Peyer's patch (tissue), 4 donors: Measurements from ENCODE around the gene SPDYE1. TPM values are rescaled to one million over a fixed set of nuclear protein-coding genes. Genes with fewer than 3 reads are reported as not detected.
"Not testable (repeated sequence)": the region's sequence is repeated elsewhere in the genome, so short reads cannot be mapped to it uniquely, and the experiment has no call there.

Experiments used
- DNase-seq, 3 donors: peaks; one replicate each; pipeline ENCODE4 v3.0.0-alpha.2; 2017 to 2019
- H3K27ac ChIP-seq, 4 donors: fragments of 200-600 bp; sonication (generic); one replicate each; pipeline ENCODE4 v1.5.1; 2016 to 2019
- H3K27me3 ChIP-seq, 2 donors: fragments of 200-600 bp; sonication (generic); one replicate each; pipeline ENCODE4 v1.5.1; 2019
- H3K36me3 ChIP-seq, 3 donors: fragments of 200-600 bp; sonication (generic); one replicate each; pipeline ENCODE4 v1.5.1; 2016 to 2019
- H3K4me1 ChIP-seq, 4 donors: fragments of 200-600 bp; sonication (generic); one replicate each; pipeline ENCODE4 v1.5.1; 2016 to 2019
- H3K4me3 ChIP-seq, 4 donors: fragments of 200-600 bp; sonication (generic); 1 replicate in 3 of 4; 2 replicates in 1 of 4; pipeline ENCODE4 v1.5.1; 2016 to 2019; ENCODE audit warnings: mild to moderate bottlenecking in 1 of 4
- H3K9me3 ChIP-seq, 4 donors: fragments of 200-600 bp; sonication (generic); one replicate each; pipeline ENCODE4 v1.5.1; 2016 to 2019; ENCODE audit warnings: mild to moderate bottlenecking in 1 of 4
- POLR2A ChIP-seq, 2 donors: fragments of 450-650 bp; IDR thresholded peaks; one replicate each; pipeline ENCODE4 v1.5.1; 2017; ENCODE audit warnings: antibody characterized with exemption in 2 of 2, mild to moderate bottlenecking in 2 of 2, moderate library complexity in 2 of 2
- total RNA-seq, 4 donors: library from RNA; depleted of rRNA; stranded (reverse); fragments of >200 nt; gene quantifications; one replicate each; pipeline ENCODE4 v1.1.0, GENCODE V29; 2016
- TF ChIP-seq, protein P1 (sequence below), 6 experiments: fragments of 450-650 bp in 4 of 6; fragments of 200-600 bp in 2 of 6; sonication (generic) in 1 of 6; IDR thresholded peaks; one replicate each; pipeline ENCODE4 v1.5.1; 2017 to 2019; ENCODE audit warnings: antibody characterized with exemption in 6 of 6, mild to moderate bottlenecking in 3 of 6, moderate library complexity in 1 of 6

SPDYE1 gene
- total RNA-seq, 4 donors from 2014 or later: not detected

DNA sequence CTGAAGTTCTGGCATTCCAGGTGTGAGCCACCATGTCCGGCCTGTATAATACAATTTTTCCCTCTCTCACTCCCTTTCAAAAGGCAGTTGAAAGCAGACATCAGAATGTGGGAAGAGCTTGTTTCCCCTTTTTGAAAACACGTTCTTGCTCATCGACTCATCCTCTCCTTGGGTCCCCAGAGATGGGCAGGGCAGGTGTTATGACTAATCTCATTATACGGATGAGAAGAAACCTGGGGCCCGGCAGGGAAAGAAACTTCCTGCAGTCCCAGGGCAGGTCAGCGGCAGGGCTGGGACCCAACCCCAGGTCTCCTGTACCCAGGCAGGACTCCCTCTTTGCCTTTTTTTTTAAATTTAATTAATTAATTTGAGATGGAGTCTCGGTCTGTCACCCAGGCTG is 4.8 kb upstream of the SPDYE1 start:
- H3K4me3 ChIP-seq, H3K36me3 ChIP-seq: not testable (repeated sequence)

DNA sequence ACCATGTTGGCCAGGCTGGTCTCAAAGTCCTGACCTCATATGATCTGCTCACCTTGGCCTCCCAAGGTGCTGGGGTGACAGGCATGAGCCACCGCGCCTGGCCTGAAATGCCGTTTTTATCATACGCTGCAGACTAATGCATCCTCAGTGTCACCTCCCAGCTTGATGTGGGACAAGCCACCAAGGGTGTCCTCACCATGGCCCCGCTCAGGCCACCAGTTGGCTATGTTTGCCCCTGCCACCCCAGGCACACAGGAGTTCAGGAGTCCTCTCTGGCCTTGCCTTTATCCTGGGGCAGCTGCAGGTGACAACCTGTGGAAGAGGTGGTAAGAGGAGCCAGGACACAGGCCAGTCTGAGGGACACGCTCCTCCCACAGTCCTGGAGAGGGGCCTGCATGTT is 3.0 kb upstream of the SPDYE1 start:
- not testable (repeated sequence) for H3K27me3 ChIP-seq, DNase-seq, H3K27ac ChIP-seq, H3K4me1 ChIP-seq, H3K9me3 ChIP-seq, H3K36me3 ChIP-seq, H3K4me3 ChIP-seq

More for the DNA sequence above, 4.8 kb upstream of the SPDYE1 start:
- H3K9me3 ChIP-seq, H3K27ac ChIP-seq, H3K4me1 ChIP-seq, H3K27me3 ChIP-seq: not testable (repeated sequence)
- DNase-seq: peak in 1 of 3 donors; percentile 21

DNA sequence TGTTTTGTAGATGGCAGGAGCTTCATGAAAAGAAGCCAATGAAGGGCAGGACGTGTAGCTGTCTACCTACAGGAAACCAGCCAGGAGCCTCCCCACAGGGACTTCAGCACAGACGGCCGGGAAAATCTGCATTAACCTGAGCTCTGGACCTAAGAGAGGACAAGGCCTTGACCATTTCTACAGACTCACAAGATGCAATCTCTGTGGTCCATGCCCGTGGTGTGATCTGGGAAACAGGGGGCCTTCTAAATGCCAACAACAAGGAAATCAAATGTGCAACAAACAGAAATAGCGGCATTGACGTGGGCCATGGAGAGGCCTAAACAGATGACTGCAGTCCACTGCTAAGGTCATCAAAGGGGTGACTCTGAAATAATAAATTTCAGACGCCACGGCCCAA is 14.4 kb downstream of the SPDYE1 start:
- H3K4me3 ChIP-seq, DNase-seq, H3K27me3 ChIP-seq, H3K9me3 ChIP-seq, H3K27ac ChIP-seq, H3K4me1 ChIP-seq: not testable (repeated sequence)
- peaks cover 0 to 14% (median 0%) of the 10 kb centered on the region in 3 donors for H3K36me3 ChIP-seq

DNA sequence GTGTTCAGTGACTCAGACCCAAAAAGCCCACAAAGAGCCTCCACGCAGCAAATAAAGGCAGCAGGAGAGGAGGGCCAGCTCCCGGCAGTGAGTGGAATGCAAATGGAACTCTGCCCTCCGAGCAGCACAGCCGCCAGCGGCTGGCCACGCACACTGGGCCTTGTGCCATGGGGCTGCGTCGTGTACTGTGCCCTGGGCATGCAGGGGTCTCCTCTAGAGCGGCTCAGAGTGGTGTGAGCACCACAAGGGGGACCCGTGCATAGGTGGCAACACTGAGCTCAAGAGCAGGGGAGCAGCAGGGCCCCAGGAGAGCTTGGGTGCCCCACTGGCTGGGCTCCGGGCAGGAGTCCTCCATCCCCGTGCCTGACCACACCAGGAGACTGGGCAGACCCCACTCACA is 17.4 kb downstream of the SPDYE1 start:
- DNase-seq, H3K9me3 ChIP-seq, H3K4me1 ChIP-seq, H3K27ac ChIP-seq, H3K27me3 ChIP-seq, H3K4me3 ChIP-seq: not testable (repeated sequence)
- H3K36me3 ChIP-seq: peaks cover 0 to 14% (median 0%) of the 10 kb centered on the region in 3 donors

DNA sequence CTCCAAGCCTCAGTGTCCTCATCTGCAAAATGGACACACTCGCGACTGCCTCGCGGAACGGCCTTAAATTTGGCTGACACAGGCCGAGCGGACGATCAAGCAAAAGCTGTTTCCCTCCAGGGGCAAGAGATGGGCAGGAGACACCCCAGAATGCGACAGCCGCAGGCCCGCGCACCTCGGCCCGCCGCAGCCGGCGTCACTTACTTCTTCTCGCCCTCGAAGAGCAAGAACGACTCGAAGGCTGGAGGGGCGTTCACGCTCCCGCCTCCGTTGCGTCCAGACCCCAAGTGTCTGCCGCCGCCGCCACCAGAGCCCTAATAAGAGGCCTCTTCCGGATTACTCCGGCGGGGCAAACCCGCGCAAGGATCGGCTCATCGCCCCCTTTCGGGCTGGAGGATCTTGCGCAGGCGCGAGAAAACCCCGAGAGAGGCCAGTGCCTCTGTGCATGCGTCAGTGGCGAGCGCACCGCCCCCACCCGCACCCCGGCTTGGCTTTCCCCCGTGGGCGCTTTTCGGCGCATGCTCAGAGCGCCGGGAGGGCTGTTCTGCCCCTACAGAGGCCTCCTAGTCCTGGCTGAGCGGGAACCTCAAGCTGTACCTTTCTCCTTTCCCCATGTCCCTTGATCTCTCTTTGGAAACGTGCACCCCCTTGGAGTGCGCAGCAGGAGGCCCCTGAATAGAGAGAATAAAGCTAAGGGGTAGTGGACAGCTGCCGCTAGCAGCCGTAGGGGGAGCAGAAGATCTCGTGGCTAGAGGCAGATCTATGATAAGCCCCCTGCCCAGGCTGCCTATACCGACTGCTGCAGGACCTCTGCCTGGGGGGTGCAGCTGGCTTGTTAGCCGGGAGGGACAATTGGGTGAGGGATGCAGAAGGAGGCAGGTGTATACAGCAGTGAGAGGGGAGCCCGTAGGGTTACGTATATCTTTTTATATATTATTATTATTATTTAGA is 21.4 kb downstream of the SPDYE1 start:
- peak overlapping the region; percentile 69 to 80 (median 74) for H3K27ac ChIP-seq
- DNase-seq: peak; percentile 96 to 99 (median 96)
- TF ChIP-seq, protein P1, sequence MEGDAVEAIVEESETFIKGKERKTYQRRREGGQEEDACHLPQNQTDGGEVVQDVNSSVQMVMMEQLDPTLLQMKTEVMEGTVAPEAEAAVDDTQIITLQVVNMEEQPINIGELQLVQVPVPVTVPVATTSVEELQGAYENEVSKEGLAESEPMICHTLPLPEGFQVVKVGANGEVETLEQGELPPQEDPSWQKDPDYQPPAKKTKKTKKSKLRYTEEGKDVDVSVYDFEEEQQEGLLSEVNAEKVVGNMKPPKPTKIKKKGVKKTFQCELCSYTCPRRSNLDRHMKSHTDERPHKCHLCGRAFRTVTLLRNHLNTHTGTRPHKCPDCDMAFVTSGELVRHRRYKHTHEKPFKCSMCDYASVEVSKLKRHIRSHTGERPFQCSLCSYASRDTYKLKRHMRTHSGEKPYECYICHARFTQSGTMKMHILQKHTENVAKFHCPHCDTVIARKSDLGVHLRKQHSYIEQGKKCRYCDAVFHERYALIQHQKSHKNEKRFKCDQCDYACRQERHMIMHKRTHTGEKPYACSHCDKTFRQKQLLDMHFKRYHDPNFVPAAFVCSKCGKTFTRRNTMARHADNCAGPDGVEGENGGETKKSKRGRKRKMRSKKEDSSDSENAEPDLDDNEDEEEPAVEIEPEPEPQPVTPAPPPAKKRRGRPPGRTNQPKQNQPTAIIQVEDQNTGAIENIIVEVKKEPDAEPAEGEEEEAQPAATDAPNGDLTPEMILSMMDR (IDR thresholded peaks at IDR 0.05): peak; percentile 62 to 79 (median 67)
- TF ChIP-seq POLR2A (IDR thresholded peaks at IDR 0.05): peak; percentile 63 to 70

DNA sequence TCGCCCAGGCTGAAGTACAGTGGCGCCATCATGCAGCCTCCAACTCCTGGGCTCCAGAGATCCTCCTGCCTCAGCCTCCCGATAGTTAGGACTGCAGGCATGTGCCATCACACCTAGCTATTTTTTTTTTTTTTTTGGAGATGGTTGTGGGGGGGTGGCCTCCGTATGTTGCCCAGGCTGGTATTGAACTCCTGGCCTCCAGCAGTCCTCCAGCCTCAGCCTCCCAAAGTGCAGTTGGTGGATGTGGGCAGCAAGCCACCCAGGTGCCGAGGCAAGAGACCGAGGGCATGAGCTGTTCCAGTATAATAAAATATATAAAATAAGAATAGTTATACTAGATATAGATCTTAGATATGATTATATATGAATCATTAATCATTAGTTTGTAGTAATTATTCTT is 22.1 kb downstream of the SPDYE1 start:
- not testable (repeated sequence) for H3K4me1 ChIP-seq, DNase-seq, H3K27me3 ChIP-seq, H3K4me3 ChIP-seq, H3K9me3 ChIP-seq, H3K36me3 ChIP-seq
- peak overlapping the region in 2 of 4 donors; percentile 70 to 80 for H3K27ac ChIP-seq

More for the DNA sequence above, 21.4 kb downstream of the SPDYE1 start:
- not testable (repeated sequence) for H3K27me3 ChIP-seq, H3K4me1 ChIP-seq, H3K9me3 ChIP-seq, H3K36me3 ChIP-seq
- H3K4me3 ChIP-seq: peak overlapping the region; percentile 59 to 89 (median 75)

DNA sequence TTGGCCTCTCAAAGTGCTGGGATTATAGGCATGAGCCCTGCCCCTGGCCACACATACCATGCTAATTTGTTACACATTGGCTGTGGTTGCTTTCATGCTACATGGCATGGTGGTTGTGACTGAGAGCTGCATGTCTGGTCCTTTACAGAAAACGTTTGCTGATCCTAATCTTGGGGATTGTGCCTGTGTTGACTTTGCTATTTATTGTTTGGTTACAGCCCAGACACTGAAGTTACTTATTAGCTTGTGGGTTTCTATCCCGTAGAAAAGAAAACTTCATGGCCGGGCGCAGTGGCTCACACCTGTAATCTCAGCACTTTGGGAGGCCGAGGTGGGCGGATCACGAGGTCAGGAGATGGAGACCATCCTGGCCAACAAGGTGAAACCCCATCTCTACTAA is 24.4 kb downstream of the SPDYE1 start:
- not testable (repeated sequence) for H3K27me3 ChIP-seq, H3K36me3 ChIP-seq, H3K4me1 ChIP-seq, H3K9me3 ChIP-seq, H3K4me3 ChIP-seq, H3K27ac ChIP-seq, DNase-seq

DNA sequence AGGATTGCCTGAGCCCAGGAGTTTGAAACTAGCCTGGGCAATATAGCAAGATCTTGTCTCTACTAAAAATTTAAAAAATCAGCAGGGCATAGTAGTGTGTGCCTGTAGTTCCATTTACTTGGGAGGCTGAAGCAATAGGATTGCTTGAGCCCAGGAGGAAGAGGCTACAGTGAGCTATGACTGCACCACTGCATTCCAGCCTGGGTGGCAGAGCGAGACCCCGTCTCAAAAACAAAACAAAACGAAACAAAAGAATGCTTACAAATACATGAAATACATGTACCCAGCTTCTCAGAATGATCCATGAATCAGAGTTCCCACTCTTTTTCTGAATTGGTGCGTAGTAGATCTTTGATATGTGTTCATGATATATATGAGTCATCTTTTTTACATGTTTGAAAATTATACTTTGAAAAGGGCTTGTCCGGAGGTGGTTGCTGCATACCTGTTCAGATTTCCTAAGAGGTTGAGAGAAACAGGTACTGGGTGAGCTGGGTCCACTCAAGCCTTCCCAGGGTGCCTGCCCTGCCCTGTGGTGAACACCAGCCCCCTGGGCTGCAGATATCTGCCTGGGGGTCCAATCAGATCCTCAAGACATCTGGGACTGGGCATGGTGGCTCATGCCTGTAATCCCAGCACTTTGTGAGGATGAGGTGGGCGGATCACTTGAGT is 25.2 kb downstream of the SPDYE1 start:
- not testable (repeated sequence) for H3K27me3 ChIP-seq, H3K4me3 ChIP-seq

DNA sequence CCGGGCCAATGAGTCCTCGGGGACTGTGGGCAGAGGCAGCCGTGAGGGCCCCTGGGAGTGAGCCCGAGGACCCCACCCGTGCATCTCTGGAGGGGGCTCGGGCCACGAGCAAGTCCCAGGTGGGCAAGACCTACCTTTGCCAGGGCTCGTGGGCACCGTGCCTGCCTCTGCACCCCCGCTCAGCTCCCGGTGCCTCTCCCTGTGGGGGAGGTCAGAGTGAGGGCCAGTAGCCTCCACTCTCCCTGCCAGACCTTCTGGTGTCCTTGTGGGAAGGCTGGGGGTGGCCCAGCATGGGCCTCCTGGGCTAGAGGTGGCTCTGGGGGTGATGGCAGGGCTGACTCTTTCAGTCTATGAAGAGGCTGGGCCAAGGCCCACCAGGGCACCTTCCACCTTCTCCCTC is 31.7 kb downstream of the SPDYE1 start:
- peak in 1 of 3 donors; percentile 5 for DNase-seq

More for the DNA sequence above, 25.2 kb downstream of the SPDYE1 start:
- not testable (repeated sequence) for H3K36me3 ChIP-seq, DNase-seq, H3K27ac ChIP-seq, H3K9me3 ChIP-seq, H3K4me1 ChIP-seq

DNA sequence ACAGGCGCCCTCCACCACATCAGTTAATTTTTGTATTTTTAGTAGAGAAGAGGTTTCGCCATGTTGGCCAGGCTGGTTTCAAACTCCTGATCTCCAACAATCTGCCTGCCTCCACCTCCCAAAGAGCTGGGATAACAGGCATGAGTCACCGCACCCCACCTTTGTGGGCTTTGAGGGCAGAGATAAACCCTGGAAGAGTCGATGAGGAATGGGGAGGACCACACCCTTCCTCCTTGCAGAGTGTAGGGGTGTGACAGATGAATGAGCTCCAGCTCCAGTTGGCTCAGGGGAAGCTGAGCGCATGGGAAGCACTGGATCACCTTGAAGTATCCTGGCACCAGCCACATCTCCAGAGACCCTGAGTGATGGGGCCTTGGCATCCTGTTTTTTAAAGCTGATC is 32.3 kb downstream of the SPDYE1 start:
- H3K4me1 ChIP-seq, H3K27ac ChIP-seq, H3K36me3 ChIP-seq, H3K4me3 ChIP-seq, DNase-seq, H3K27me3 ChIP-seq, H3K9me3 ChIP-seq: not testable (repeated sequence)

More for the DNA sequence above, 31.7 kb downstream of the SPDYE1 start:
- not testable (repeated sequence) for H3K27me3 ChIP-seq, H3K27ac ChIP-seq, H3K4me1 ChIP-seq, H3K4me3 ChIP-seq, H3K36me3 ChIP-seq, H3K9me3 ChIP-seq

DNA sequence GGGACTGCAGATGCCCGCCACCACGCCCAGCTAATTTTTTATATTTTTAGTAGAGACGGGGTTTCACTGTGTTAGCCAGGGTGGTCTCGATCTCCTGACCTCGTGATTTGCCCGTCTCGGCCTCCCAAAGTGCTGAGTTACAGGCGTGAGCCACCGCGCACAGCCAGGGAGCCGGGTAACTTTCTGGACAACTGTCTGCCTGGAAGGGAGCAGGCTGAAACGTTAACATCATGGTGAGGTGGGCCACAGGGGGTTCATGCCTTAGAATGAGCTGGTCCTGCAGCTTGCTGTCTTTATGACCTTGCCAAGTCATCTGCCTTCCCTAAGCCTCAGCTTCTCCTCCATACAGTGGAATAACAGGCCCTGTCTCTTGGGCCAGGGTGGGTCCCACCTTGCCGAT is 33.6 kb downstream of the SPDYE1 start:
- not testable (repeated sequence) for H3K4me1 ChIP-seq, H3K4me3 ChIP-seq, H3K27ac ChIP-seq, H3K27me3 ChIP-seq, H3K9me3 ChIP-seq, DNase-seq, H3K36me3 ChIP-seq

DNA sequence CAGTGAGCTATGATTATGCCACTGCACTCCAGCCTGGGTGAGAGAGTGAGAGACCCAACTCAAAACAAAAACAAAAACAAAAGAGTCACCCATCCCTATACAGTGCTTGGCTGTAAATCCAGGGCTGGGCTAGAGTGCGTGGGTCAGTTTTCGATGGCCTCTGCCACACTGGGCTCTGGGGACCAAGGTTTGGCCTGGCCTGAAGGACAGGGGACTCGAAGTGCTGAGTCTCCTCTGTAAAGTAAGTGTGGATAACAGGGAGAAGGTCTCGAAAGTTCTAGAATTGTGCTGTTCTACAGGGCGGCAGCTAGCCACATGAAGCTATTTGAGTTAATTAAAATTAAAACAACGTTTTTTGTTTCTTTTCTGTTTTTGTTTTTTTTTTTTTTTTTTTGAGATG is 34.3 kb downstream of the SPDYE1 start:
- not testable (repeated sequence) for H3K27ac ChIP-seq, DNase-seq, H3K4me3 ChIP-seq, H3K27me3 ChIP-seq, H3K9me3 ChIP-seq, H3K4me1 ChIP-seq, H3K36me3 ChIP-seq

DNA sequence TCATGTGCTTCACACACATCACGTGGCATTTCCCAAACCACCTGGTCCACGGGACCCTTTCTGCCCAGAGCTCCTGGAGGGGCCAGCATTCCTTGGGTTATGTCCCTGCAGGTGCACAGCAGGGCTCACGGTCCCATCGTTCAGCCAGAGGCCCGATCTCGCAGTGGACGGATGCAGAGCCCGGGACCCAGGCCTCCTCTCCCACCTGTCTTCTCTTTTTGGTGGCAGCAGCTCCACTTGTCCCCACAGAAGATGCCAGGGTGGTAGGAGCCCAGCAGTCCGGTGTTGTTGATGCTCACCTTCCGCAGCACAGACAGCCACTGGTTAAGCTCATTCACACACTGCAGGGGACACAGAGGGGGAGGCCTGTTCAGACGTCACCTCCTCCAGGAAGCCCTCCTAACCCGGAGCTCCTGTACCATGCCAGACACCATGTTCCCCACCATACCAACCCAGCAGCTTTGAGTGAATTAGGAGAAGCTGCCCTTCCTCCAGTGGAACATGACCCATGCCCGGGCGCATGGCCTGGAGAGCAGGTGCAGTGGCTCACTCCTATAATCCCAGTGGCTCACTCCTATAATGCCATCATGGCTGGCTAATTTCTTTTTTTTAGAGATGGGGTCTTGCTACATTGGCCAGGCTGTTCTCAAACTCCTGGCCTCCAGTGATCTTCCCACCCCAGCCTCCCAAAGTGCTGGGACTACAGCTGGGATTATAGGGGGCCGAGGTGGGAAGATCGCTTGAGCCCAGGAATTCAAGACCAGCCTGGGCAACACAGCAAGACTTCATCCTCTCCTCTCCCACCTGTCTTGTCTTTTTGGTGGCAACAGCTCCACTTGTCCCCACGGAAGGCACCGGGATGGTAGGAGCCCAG is 36.5 kb downstream of the SPDYE1 start:
- DNase-seq, H3K27me3 ChIP-seq, H3K36me3 ChIP-seq, H3K4me3 ChIP-seq, H3K4me1 ChIP-seq, H3K27ac ChIP-seq, H3K9me3 ChIP-seq: not testable (repeated sequence)
